Smooth muscle cell (in vitro differentiated cells): ENCODE results near the gene PLD6. TPM values are rescaled to one million over a fixed set of nuclear protein-coding genes. Genes with fewer than 3 reads are reported as not detected.

Experiments used
- DNase-seq: peaks from one replicate; lab custom pipeline; 2025; ENCODE audit not compliant: unreplicated experiment; lab: John Stamatoyannopoulos, UW
- H2AFZ ChIP-seq: fragments of 200-600 bp; sonication (generic); 2 replicates; pipeline ENCODE4 v1.6.0; 2016; ENCODE audit warnings: antibody characterized with exemption, low read depth, mild to moderate bottlenecking
- H3F3A ChIP-seq: fragments of 200-600 bp; sonication (generic); 2 replicates; pipeline ENCODE4 v1.6.0; 2017; ENCODE audit warnings: antibody characterized with exemption, low read depth
- H3K27ac ChIP-seq: fragments of 200-600 bp; sonication (generic); 2 replicates; pipeline ENCODE4 v1.5.1; 2016; ENCODE audit warnings: low read depth, mild to moderate bottlenecking
- H3K27me3 ChIP-seq: fragments of 200-600 bp; sonication (generic); 2 replicates; pipeline ENCODE4 v1.6.1; 2016; ENCODE audit warnings: low read depth, mild to moderate bottlenecking
- H3K36me3 ChIP-seq: fragments of 200-600 bp; sonication (generic); 2 replicates; pipeline ENCODE4 v1.5.1; 2016; ENCODE audit warnings: low read depth
- H3K4me1 ChIP-seq: fragments of 200-600 bp; sonication (generic); 2 replicates; pipeline ENCODE4 v1.5.1; 2016; ENCODE audit warnings: low read depth
- H3K4me2 ChIP-seq: fragments of 200-600 bp; sonication (generic); 2 replicates; pipeline ENCODE4 v1.6.0; 2016; ENCODE audit warnings: mild to moderate bottlenecking
- H3K4me3 ChIP-seq: fragments of 200-600 bp; sonication (generic); 2 replicates; pipeline ENCODE4 v1.5.1; 2016; ENCODE audit warnings: mild to moderate bottlenecking
- H3K79me2 ChIP-seq: fragments of 200-600 bp; sonication (generic); 2 replicates; pipeline ENCODE4 v1.6.0; 2016; ENCODE audit warnings: low read depth, mild to moderate bottlenecking
- H3K9ac ChIP-seq: fragments of 200-600 bp; sonication (generic); 2 replicates; pipeline ENCODE4 v1.6.0; 2016; ENCODE audit warnings: low read depth
- H3K9me3 ChIP-seq: fragments of 200-600 bp; sonication (generic); replicated peaks from 2 replicates; pipeline ENCODE4 v1.5.1; 2016; ENCODE audit warnings: low read depth
- H4K20me1 ChIP-seq: fragments of 200-600 bp; sonication (generic); 2 replicates; pipeline ENCODE4 v1.6.0; 2016; ENCODE audit warnings: low read depth
- CTCF ChIP-seq: fragments of 200-600 bp; sonication (generic); IDR thresholded peaks from 2 replicates; pipeline ENCODE4 v1.5.1; 2017; ENCODE audit warnings: borderline replicate concordance, mild to moderate bottlenecking, antibody characterized with exemption; ENCODE audit not compliant: insufficient read depth, poor library complexity, severe bottlenecking
- WGBS: methylation state at CpG from one replicate; pipeline ENCODE4 v1.1.7; 2016; ENCODE audit warnings: low lambda C conversion rate; 5-methylcytosine and 5-hydroxymethylcytosine counted together
- polyA plus RNA-seq: library from polyadenylated mRNA; unstranded; fragments of >200 nt; fragmentation: Nextera tagmentation; extraction: Ambion mirVana; gene quantifications from 2 replicates; pipeline ENCODE4 v1.2.1, GENCODE V29; 2016
- total RNA-seq: library from RNA; depleted of rRNA; stranded (reverse); fragments of >200 nt; gene quantifications from 2 replicates; pipeline ENCODE4 v1.2.3, GENCODE V29; 2014

Gene PLD6
- total and polyA plus RNA-seq, 2 experiments from 2014 or later = 0.26 to 0.49 TPM

GRCh38 chr17:17180741-17181525 lies 25.2 kb downstream of the PLD6 start:
- 95% methylated on average over 13 of the region's 13 CpGs for WGBS
- Histone ChIP-seq H3K79me2 (no peaks in the 10 kb centered on the region), H3K27me3 (no peaks in the 10 kb centered on the region), H3F3A (no peaks in the 10 kb centered on the region), H3K4me2 (no peak overlapping the region), H3K4me3 (no peak overlapping the region), H4K20me1 (no peaks in the 10 kb centered on the region), H3K9me3 (no peaks in the 10 kb centered on the region), H3K27ac (no peak overlapping the region), H2AFZ (no peak overlapping the region), H3K36me3 (no peaks in the 10 kb centered on the region), H3K4me1 (no peaks in the 10 kb centered on the region), H3K9ac (no peak overlapping the region)
- DNase-seq = no peak
- TF ChIP-seq CTCF = no peak

GRCh38 chr17:17180141-17180603 lies 26.0 kb downstream of the PLD6 start:
- Histone ChIP-seq H3K9ac (no peak overlapping the region), H3K36me3 (no peaks in the 10 kb centered on the region), H4K20me1 (no peaks in the 10 kb centered on the region), H3K4me3 (no peak overlapping the region), H2AFZ (no peak overlapping the region), H3K9me3 (no peaks in the 10 kb centered on the region), H3K4me1 (no peaks in the 10 kb centered on the region), H3K27me3 (no peaks in the 10 kb centered on the region), H3F3A (no peaks in the 10 kb centered on the region), H3K27ac (no peak overlapping the region), H3K79me2 (no peaks in the 10 kb centered on the region), H3K4me2 (no peak overlapping the region)
- no peak for TF ChIP-seq CTCF
- WGBS = 96% methylated on average over 9 of the region's 9 CpGs
- no peak for DNase-seq

GRCh38 chr17:17179371-17179827 lies 26.7 kb downstream of the PLD6 start:
- Histone ChIP-seq H3K4me3 (no peak overlapping the region), H3K27ac (no peak overlapping the region), H3K36me3 (no peaks in the 10 kb centered on the region), H3K4me1 (no peaks in the 10 kb centered on the region), H3K27me3 (no peaks in the 10 kb centered on the region), H3K9ac (no peak overlapping the region), H3K9me3 (no peaks in the 10 kb centered on the region), H3F3A (no peaks in the 10 kb centered on the region), H3K79me2 (no peaks in the 10 kb centered on the region), H3K4me2 (no peak overlapping the region), H2AFZ (no peak overlapping the region), H4K20me1 (no peaks in the 10 kb centered on the region)
- TF ChIP-seq CTCF = no peak
- 100% methylated on average over 2 of the region's 2 CpGs for WGBS
- no peak for DNase-seq

GRCh38 chr17:17177176-17177575 lies 29.0 kb downstream of the PLD6 start:
- Histone ChIP-seq H3F3A (no peaks in the 10 kb centered on the region), H3K27me3 (no peaks in the 10 kb centered on the region), H3K79me2 (no peaks in the 10 kb centered on the region), H3K36me3 (no peaks in the 10 kb centered on the region), H4K20me1 (no peaks in the 10 kb centered on the region), H3K27ac (no peak overlapping the region), H3K9ac (no peak overlapping the region), H3K4me2 (no peak overlapping the region), H3K4me1 (no peaks in the 10 kb centered on the region), H2AFZ (no peak overlapping the region), H3K9me3 (no peaks in the 10 kb centered on the region), H3K4me3 (no peak overlapping the region)
- TF ChIP-seq CTCF = no peak
- 96% methylated on average over 12 of the region's 12 CpGs for WGBS
- DNase-seq = no peak
